Caco-2 (cell line): ENCODE measurements around the gene SLC25A20. TPM values are rescaled to one million over a fixed set of nuclear protein-coding genes. Genes with fewer than 3 reads are reported as not detected.

Experiments used
- BruUV-seq: library from RNA; stranded (reverse); fragments of 400-500 nt; replicated peaks from 2 replicates; lab custom pipeline; 2021; lab: Mats Ljungman, UMichigan
- CTCF ChIA-PET: fragments of 300-600 bp; sonication (Branson Sonifier 250); formaldehyde crosslinking; loops from one replicate; lab custom pipeline; 2022; ENCODE audit warnings: antibody characterized with exemption; lab: Charles Lee
- POLR2A ChIA-PET: fragments of 300-600 bp; sonication (Branson Sonifier 250); formaldehyde crosslinking; loops from one replicate; lab custom pipeline; 2022; ENCODE audit warnings: antibody characterized with exemption; lab: Charles Lee
- DNase-seq, 2 experiments: peaks; one replicate each; pipeline versions ENCODE4 v3.0.0 to v3.0.0-alpha.2; 2020 to 2022
- H3K27me3 ChIP-seq: replicated peaks from 2 replicates; pipeline ENCODE4 v1.6.0; 2011; ENCODE audit warnings: low read length; ENCODE audit not compliant: control insufficient read depth, insufficient read depth
- H3K36me3 ChIP-seq: 2 replicates; pipeline ENCODE4 v1.5.1; 2011; ENCODE audit warnings: low read length; ENCODE audit not compliant: control insufficient read depth, insufficient read depth
- H3K4me1 ChIP-seq: fragments of 250-450 bp; sonication (Bioruptor Pico); 2 replicates; pipeline ENCODE4 v1.5.1; 2020; ENCODE audit warnings: mild to moderate bottlenecking
- H3K4me3 ChIP-seq: 2 replicates; pipeline ENCODE4 v1.5.1; 2011; ENCODE audit warnings: low read depth, mild to moderate bottlenecking, control low read depth, low read length
- H3K9me3 ChIP-seq: fragments of 250-450 bp; sonication (Bioruptor Pico); 2 replicates; pipeline ENCODE4 v1.5.1; 2020; ENCODE audit warnings: mild to moderate bottlenecking, moderate library complexity
- H3K27ac Mint-ChIP-seq: one replicate; pipeline ENCODE4 v1.8.0; 2022; ENCODE audit warnings: mixed read lengths; ENCODE audit not compliant: unreplicated experiment
- H3K27me3 Mint-ChIP-seq: one replicate; pipeline ENCODE4 v1.8.0; 2022; ENCODE audit warnings: mixed read lengths; ENCODE audit not compliant: insufficient read depth, unreplicated experiment
- H3K36me3 Mint-ChIP-seq: one replicate; pipeline ENCODE4 v1.8.0; 2022; ENCODE audit warnings: mild to moderate bottlenecking, mixed read lengths; ENCODE audit not compliant: insufficient read depth, unreplicated experiment
- H3K4me1 Mint-ChIP-seq: one replicate; pipeline ENCODE4 v1.8.0; 2022; ENCODE audit warnings: low read depth, mixed read lengths; ENCODE audit not compliant: unreplicated experiment
- H3K4me3 Mint-ChIP-seq: one replicate; pipeline ENCODE4 v1.8.0; 2022; ENCODE audit warnings: mild to moderate bottlenecking, moderate library complexity, mixed read lengths; ENCODE audit not compliant: unreplicated experiment
- H3K9me3 Mint-ChIP-seq: one replicate; pipeline ENCODE4 v1.8.0; 2022; ENCODE audit warnings: mixed read lengths; ENCODE audit not compliant: unreplicated experiment
- CTCF ChIP-seq, 2 experiments: fragments of 200-600 bp in 1 of 2; IDR thresholded peaks; 1 replicate in 1 of 2; 2 replicates in 1 of 2; pipeline versions ENCODE4 v1.5.1 to v1.8.0; 2011 to 2022; ENCODE audit warnings: antibody characterized with exemption in 1 of 2, control low read depth in 1 of 2, inconsistent platforms in 1 of 2, low read depth in 1 of 2, low read length in 1 of 2, mild to moderate bottlenecking in 1 of 2, moderate library complexity in 1 of 2; ENCODE audit not compliant: insufficient read depth in 1 of 2, severe bottlenecking in 1 of 2, unreplicated experiment in 1 of 2
- intact Hi-C: fragments of 100-400 bp; cut with micrococcal nuclease; formaldehyde crosslinking; loops from one replicate; pipeline ENCODE4 v1.10.0; 2022; ENCODE audit not compliant: unreplicated experiment
- total RNA-seq: library from RNA; stranded (reverse); gene quantifications from 2 replicates; pipeline ENCODE4 v1.2.3, GENCODE V29; 2022

SLC25A20 gene
- total RNA-seq, 1 experiment from 2014 or later = 19.3 TPM

DNA sequence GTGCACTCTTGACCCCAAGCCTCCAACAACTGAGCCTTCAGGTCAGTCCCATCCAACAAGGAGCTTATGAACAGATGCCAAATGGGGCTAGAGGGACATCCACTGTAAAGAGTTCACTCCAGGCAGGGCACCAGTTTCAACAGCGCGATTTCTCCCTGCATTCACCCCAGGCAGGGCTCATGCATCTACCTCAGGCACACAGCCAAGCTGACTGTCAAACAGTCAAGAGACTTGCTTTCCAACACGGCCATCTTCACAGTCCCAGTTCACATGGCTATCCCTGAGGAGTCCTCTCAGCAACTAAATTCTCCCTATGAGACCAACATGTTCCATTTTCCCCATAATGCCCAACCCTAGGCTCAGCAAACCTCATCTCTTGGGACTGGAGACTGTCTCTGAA lies 17.7 kb downstream of the SLC25A20 start:
- no peaks in the 10 kb centered on the region for H3K9me3 ChIP-seq
- Mint-ChIP-seq H3K27me3 (no peaks in the 10 kb centered on the region), H3K4me3 (no peak overlapping the region), H3K36me3 (no peaks in the 10 kb centered on the region), H3K27ac (no peak overlapping the region), H3K4me1 (no peaks in the 10 kb centered on the region), H3K9me3 (no peaks in the 10 kb centered on the region)
- TF ChIP-seq CTCF (IDR thresholded peaks at IDR 0.05; ENCODE audit: insufficient read depth in 1 of 2, low read depth in 1 of 2, low read length in 1 of 2, severe bottlenecking in 1 of 2, unreplicated experiment in 1 of 2) = no peak
- H3K36me3 ChIP-seq = no peaks in the 10 kb centered on the region
- ChIA-PET CTCF (no interaction called here), POLR2A (no interaction called here)
- H3K27me3 ChIP-seq = no peaks in the 10 kb centered on the region
- no peaks in the 10 kb centered on the region for H3K4me1 ChIP-seq
- no peak overlapping the region for H3K4me3 ChIP-seq
- intact Hi-C loops = no loop called here
- DNase-seq = no peak
- BruUV-seq = no TSS peak

DNA sequence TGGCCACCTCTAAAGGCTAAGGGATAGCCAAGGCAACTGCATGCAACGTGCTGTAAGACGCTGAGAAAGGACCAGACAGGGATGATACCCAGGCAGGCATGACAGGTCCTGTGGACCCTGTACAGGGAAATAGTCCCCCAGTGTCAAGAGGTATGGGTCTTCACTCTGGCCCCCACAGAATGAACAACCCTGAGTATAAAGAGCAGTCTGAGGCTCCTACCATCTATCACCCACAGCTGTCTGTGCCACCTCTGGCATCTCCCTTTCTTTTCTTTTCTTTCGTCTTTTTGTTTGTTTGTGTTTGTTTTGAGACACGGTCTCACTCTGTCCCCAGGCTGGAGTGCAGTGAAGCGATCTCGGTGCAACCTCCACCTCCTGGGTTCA lies 18.7 kb downstream of the SLC25A20 start:
- Histone ChIP-seq H3K4me3 (no peak overlapping the region), H3K4me1 (no peaks in the 10 kb centered on the region), H3K36me3 (no peaks in the 10 kb centered on the region), H3K27me3 (no peaks in the 10 kb centered on the region), H3K9me3 (no peaks in the 10 kb centered on the region)
- Mint-ChIP-seq H3K4me3 (no peak overlapping the region), H3K27ac (no peak overlapping the region), H3K27me3 (no peaks in the 10 kb centered on the region), H3K4me1 (no peaks in the 10 kb centered on the region), H3K9me3 (no peaks in the 10 kb centered on the region), H3K36me3 (no peaks in the 10 kb centered on the region)
- CTCF ChIA-PET = no interaction called here
- BruUV-seq = no TSS peak
- intact Hi-C loops = no loop called here
- TF ChIP-seq CTCF (IDR thresholded peaks at IDR 0.05; ENCODE audit: insufficient read depth in 1 of 2, low read depth in 1 of 2, low read length in 1 of 2, severe bottlenecking in 1 of 2, unreplicated experiment in 1 of 2) = no peak
- POLR2A ChIA-PET = no interaction called here
- no peak for DNase-seq

GRCh38 chr3:48879307-48879993 lies 19.2 kb downstream of the SLC25A20 start:
- H3K36me3 Mint-ChIP-seq = no peaks in the 10 kb centered on the region
- no peaks in the 10 kb centered on the region for H3K36me3 ChIP-seq
- no peaks in the 10 kb centered on the region for H3K9me3 Mint-ChIP-seq
- no peak for DNase-seq
- H3K9me3 ChIP-seq = no peaks in the 10 kb centered on the region
- no peak for TF ChIP-seq CTCF (IDR thresholded peaks at IDR 0.05; ENCODE audit: insufficient read depth in 1 of 2, low read depth in 1 of 2, low read length in 1 of 2, severe bottlenecking in 1 of 2, unreplicated experiment in 1 of 2)
- POLR2A ChIA-PET = no interaction called here
- H3K27me3 ChIP-seq = no peaks in the 10 kb centered on the region
- CTCF ChIA-PET = no interaction called here
- intact Hi-C loops = no loop called here
- no TSS peak for BruUV-seq
- no peak overlapping the region for H3K4me3 Mint-ChIP-seq
- no peak overlapping the region for H3K27ac Mint-ChIP-seq
- H3K4me1 ChIP-seq = no peaks in the 10 kb centered on the region
- H3K4me1 Mint-ChIP-seq = no peaks in the 10 kb centered on the region
- no peak overlapping the region for H3K4me3 ChIP-seq
- no peaks in the 10 kb centered on the region for H3K27me3 Mint-ChIP-seq
